ENCODE results near the gene MAGEF1. TPM values are rescaled to one million over a fixed set of nuclear protein-coding genes. Genes with fewer than 3 reads are reported as not detected.

MAGEF1 gene
- total and polyA plus RNA-seq, 9 of the 15 experiments (the other 6 are each of a cell fraction or from before 2014, with no cell fraction given) = 1.5 to 39.1 (median 19.8) TPM

DNA sequence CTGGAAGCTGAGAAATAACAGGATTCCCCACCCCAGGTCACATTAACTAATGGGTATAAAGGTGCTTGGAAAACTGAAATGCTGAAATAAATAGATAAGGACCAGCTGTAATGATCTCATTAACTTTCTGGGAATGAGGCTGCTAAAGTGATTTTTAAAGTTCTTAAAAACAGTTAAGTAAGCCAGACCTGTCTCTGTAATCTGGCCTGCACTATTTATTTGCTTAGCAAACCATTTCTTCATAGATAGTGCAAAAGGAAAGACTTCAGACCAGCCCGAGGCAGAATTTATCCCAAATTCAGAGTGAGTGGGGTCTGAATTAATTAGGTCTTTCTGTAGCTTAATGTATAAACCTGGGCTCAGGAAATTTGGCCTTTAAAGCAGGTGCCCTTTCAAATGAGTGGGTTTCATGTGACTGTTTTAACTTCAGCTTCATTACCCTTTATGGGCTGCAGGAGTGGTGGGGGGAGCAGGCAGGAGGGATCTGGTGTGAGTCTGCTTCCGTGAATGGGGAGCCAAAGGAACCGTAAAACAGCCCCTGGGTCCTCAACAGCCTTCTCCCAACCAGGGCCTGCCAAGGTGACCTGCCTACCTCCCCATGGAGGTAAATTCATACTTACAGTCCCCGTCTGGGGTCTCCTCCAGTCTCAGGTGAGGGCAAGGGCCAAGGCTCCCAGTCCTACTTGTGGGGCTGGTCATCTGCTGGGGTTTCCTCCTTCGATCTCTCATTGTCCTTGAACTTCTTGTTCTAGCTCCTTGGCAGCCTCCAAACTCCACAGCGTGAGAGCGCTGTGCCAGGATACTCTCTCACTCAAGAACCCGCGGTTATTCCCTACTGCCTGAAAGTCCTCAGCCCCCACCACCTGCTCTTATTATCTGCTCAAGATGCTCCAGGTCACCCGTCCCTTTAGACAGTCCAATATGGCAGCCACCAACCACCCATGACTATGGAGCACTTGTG lies 31.2 kb downstream of the MAGEF1 start (continued):
- TF ChIP-seq ZBTB26 (CRISPR knock-in tag; IDR thresholded peaks at IDR 0.05) (no peak), ZSCAN29 (IDR thresholded peaks at IDR 0.05) (no peak), MTA2 (IDR thresholded peaks at IDR 0.05; ENCODE audit: low read depth) (no peak)

- peaks cover 5% of the 10 kb centered on the region for H4K20me1 ChIP-seq (replicated peaks; ENCODE audit: control insufficient read depth, insufficient read depth, low read length)
- intact Hi-C loops (cut with micrococcal nuclease) (no loop called here), in situ Hi-C loops (cut with MboI) (no loop called here)
- DNase-seq (ENCODE audit: extremely low read depth in 1 of 4, low spot score in 3 of 4) = no peak
- H3K9me3 ChIP-seq (replicated peaks; ENCODE audit: control insufficient read depth, insufficient read depth, low read depth, low read length) = no peaks in the 10 kb centered on the region
- H2AFZ ChIP-seq (ENCODE audit: low read depth, low read length) = no peak overlapping the region
- no peak for ATAC-seq
- H3K4me2 ChIP-seq (ENCODE audit: insufficient read depth, low read length) = no peak overlapping the region
- no peak overlapping the region for H3K27ac ChIP-seq (ENCODE audit: extremely low read depth, low read depth, low read length)
- no peak for FAIRE-seq
- ChIA-PET POLR2A (interaction anchor here (1.0 to 1.1 kb wide), 2 partner anchors 10 to 13 kb away, joined by 3 read pairs; no protein-coding TSS in a partner anchor), CTCF (ENCODE audit: low intra/inter-chr PET ratio) (no interaction called here)
- H3K4me3 ChIP-seq = no peak overlapping the region
- H3K27me3 ChIP-seq (ENCODE audit: control insufficient read depth in 2 of 2, insufficient read depth in 2 of 2, low read length in 2 of 2) = peaks cover 38 to 71% of the 10 kb centered on the region in 2 experiments
- H3K9ac ChIP-seq (ENCODE audit: insufficient read depth in 1 of 2, low read depth in 2 of 2, low read length in 2 of 2) = no peak overlapping the region
- 13% methylated on average over 22 of the region's 24 CpGs for WGBS (ENCODE audit: insufficient coverage, low coverage, missing lambda C conversion rate)
- no peaks in the 10 kb centered on the region for H3K79me2 ChIP-seq (ENCODE audit: control insufficient read depth, insufficient read depth, low read length)
- no peaks in the 10 kb centered on the region for H3K36me3 ChIP-seq (ENCODE audit: control insufficient read depth, insufficient read depth, low read length)
- H3K9me1 ChIP-seq (ENCODE audit: control insufficient read depth, insufficient read depth, low read length) = no peaks in the 10 kb centered on the region
- H3K4me1 ChIP-seq (replicated peaks in 1 of 2; ENCODE audit: control insufficient read depth in 2 of 2, insufficient read depth in 2 of 2, low read length in 2 of 2) = peaks cover 0 to 4% of the 10 kb centered on the region in 2 experiments; a peak in 1 of 5 replicates
- no TSS peak for BruUV-seq (replicated peaks)
- TF ChIP-seq FOXP4 (CRISPR knock-in tag; IDR thresholded peaks at IDR 0.05; ENCODE audit: borderline replicate concordance) = no peak
- TF ChIP-seq ZFP1 (CRISPR knock-in tag; IDR thresholded peaks at IDR 0.05) = no peak
- no peak for TF ChIP-seq MECOM (CRISPR knock-in tag; IDR thresholded peaks at IDR 0.05)
- no peak for TF ChIP-seq GTF3C2 (IDR thresholded peaks at IDR 0.05; ENCODE audit: borderline replicate concordance, extremely low read depth, insufficient read length)
- TF ChIP-seq IRF1 (CRISPR knock-in tag; IDR thresholded peaks at IDR 0.05; ENCODE audit: borderline replicate concordance) = no peak
- no peak for TF ChIP-seq ETV6 (IDR thresholded peaks at IDR 0.05; ENCODE audit: borderline replicate concordance in 1 of 2, low read depth in 2 of 2, low read length in 1 of 2)
- no peak for TF ChIP-seq ETV6 (CRISPR knock-in tag; IDR thresholded peaks at IDR 0.05; ENCODE audit: borderline replicate concordance)
These were observed 32.6 kb downstream of the MAGEF1 start for GRCh38 chr3:184679056-184679816.
